IPS DF 6.9 (cell line): ENCODE data around the gene RNF2.

Source experiments
- DNase-seq: peaks from one replicate; pipeline ENCODE4 v3.0.0-alpha.2; 2013; ENCODE audit warnings: low read depth, low spot score
- H3K27ac ChIP-seq: one replicate; pipeline ENCODE4 v1.5.1; 2013; ENCODE audit warnings: low read length, control low read depth
- H3K27me3 ChIP-seq: 2 replicates; pipeline ENCODE4 v1.6.1; 2013; ENCODE audit warnings: mild to moderate bottlenecking, low read length; ENCODE audit not compliant: control insufficient read depth, insufficient read depth
- H3K36me3 ChIP-seq: 2 replicates; pipeline ENCODE4 v1.6.1; 2013; ENCODE audit warnings: low read length; ENCODE audit not compliant: control insufficient read depth, insufficient read depth
- H3K4me1 ChIP-seq: 2 replicates; pipeline ENCODE4 v1.6.1; 2013; ENCODE audit warnings: low read length; ENCODE audit not compliant: control insufficient read depth, insufficient read depth
- H3K4me3 ChIP-seq: 2 replicates; pipeline ENCODE4 v1.5.1; 2013; ENCODE audit warnings: mild to moderate bottlenecking, low read length
- H3K9me3 ChIP-seq: 2 replicates; pipeline ENCODE4 v1.6.1; 2013; ENCODE audit warnings: low read length, inconsistent platforms; ENCODE audit not compliant: control insufficient read depth, insufficient read depth
- WGBS: extraction: QIAGEN DNeasy Blood & Tissue Kit; methylation state at CpG from one replicate; pipeline ENCODE4 v1.1.7; 2013; ENCODE audit warnings: mixed read lengths, missing lambda C conversion rate; ENCODE audit not compliant: insufficient read length, insufficient coverage; 5-methylcytosine and 5-hydroxymethylcytosine counted together

The RNF2 gene

DNA sequence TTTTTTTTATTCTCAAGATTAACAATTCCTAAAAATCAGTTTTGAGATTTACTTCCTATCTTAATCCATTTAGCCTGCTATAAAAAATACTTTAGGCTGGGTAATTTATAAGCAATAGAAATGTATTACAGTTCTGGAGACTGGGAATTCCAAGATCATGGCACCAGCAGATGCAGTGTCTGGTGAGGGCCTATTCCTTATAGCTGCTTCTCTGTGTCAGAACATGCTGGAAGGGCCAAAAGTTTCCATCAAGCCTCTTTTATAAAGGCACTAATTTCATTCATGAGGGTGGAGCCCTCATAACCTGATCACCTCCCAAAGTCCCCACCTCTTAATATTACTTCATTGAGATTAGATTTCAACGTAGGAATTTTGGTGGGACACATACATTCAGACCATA lies 41.7 kb downstream of the RNF2 start:
- no peaks in the 10 kb centered on the region; the same call in 1 of the 2 replicates for H3K36me3 ChIP-seq
- WGBS: no CpG with 5 or more reads among the region's 1 CpG

DNA sequence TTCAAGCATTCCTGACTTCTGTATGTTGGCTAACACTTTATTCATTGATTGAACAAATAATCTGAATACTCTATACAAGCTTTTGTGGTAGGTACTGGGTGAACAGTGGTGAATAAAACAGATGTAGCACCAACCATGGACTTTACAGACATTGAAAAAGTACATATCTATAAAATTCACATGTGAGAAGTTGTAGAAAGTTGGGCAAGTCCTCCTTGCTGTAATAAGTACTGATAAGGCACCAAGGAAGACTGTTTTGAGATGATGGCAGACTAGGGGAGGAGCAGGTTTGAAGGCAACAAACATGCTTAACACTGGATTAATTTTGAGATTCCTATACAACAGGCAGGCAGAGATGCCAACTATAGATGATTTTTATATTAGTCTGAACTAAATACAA lies 42.4 kb downstream of the RNF2 start:
- Histone ChIP-seq H3K4me3 (no peak overlapping the region), H3K4me1 (peaks cover 2% of the 10 kb centered on the region; the same call in 1 of the 2 replicates), H3K36me3 (no peaks in the 10 kb centered on the region; the same call in 1 of the 2 replicates), H3K9me3 (no peaks in the 10 kb centered on the region), H3K27ac (no peak overlapping the region), H3K27me3 (no peaks in the 10 kb centered on the region)
- DNase-seq: no peak

More for the DNA sequence above, 41.7 kb downstream of the RNF2 start:
- no peak for DNase-seq
- Histone ChIP-seq H3K27ac (no peak overlapping the region), H3K4me3 (no peak overlapping the region), H3K27me3 (no peaks in the 10 kb centered on the region), H3K9me3 (no peaks in the 10 kb centered on the region), H3K4me1 (peaks cover 2% of the 10 kb centered on the region; the same call in 1 of the 2 replicates)

DNA sequence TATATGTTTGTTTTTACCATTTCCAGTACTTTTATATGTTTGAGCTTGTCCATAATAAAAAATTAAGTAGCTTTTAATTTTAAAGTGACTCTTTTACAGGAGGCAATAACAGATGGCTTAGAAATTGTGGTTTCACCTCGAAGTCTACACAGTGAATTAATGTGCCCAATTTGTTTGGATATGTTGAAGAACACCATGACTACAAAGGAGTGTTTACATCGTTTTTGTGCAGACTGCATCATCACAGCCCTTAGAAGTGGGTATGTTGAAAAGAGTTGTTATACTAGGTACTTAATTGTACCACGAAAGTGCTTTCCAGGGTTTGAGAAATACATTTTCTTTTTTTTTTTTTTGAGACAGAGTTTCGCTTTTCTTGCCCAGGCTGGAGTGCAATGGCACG lies 46.1 kb downstream of the RNF2 start:
- H3K4me1 ChIP-seq: no peaks in the 10 kb centered on the region
- no peaks in the 10 kb centered on the region for H3K27me3 ChIP-seq
- no CpG with 5 or more reads among the region's 5 CpGs for WGBS
- no peaks in the 10 kb centered on the region for H3K9me3 ChIP-seq
- H3K27ac ChIP-seq: no peak overlapping the region
- DNase-seq: no peak
- no peaks in the 10 kb centered on the region; the same call in 1 of the 2 replicates for H3K36me3 ChIP-seq
- H3K4me3 ChIP-seq: no peak overlapping the region

GRCh38 chr1:185094761-185095160 lies 49.4 kb downstream of the RNF2 start:
- Histone ChIP-seq H3K27me3 (no peaks in the 10 kb centered on the region), H3K4me1 (no peaks in the 10 kb centered on the region), H3K36me3 (peaks cover 2% of the 10 kb centered on the region; the same call in 1 of the 2 replicates), H3K4me3 (no peak overlapping the region), H3K27ac (no peak overlapping the region), H3K9me3 (no peaks in the 10 kb centered on the region)
- no CpG with 5 or more reads among the region's 2 CpGs for WGBS
- no peak for DNase-seq

GRCh38 chr1:185096531-185096930 lies 51.2 kb downstream of the RNF2 start:
- Histone ChIP-seq H3K36me3 (peaks cover 2% of the 10 kb centered on the region; the same call in 1 of the 2 replicates), H3K4me3 (no peak overlapping the region), H3K4me1 (no peaks in the 10 kb centered on the region), H3K9me3 (no peaks in the 10 kb centered on the region), H3K27me3 (no peaks in the 10 kb centered on the region), H3K27ac (no peak overlapping the region)
- no peak for DNase-seq
- no CpG with 5 or more reads among the region's 2 CpGs for WGBS

DNA sequence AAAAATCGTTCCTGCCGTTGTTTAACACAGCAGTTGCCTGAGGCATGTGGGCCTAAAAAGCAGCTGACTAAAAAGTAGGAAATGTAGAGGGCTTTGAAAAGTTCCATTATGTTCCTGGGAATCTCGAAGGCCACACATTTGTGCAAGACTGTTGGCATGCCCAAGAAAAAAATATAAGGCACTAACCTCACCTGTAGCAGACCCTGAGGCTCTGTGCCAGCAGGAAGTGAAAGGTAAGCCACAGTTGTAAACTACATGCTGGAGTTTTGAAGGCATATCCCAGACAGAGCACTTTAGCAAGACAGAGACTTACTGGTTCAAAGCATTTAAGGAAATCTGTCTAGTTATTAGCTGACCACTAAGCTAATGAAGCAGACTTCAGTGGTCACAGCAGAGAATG lies 58.7 kb downstream of the RNF2 start:
- no peaks in the 10 kb centered on the region; the same call in 1 of the 2 replicates for H3K36me3 ChIP-seq
- H3K27ac ChIP-seq: no peak overlapping the region
- H3K9me3 ChIP-seq: no peaks in the 10 kb centered on the region
- WGBS: no CpG with 5 or more reads among the region's 3 CpGs
- DNase-seq: no peak
- no peaks in the 10 kb centered on the region for H3K27me3 ChIP-seq
- H3K4me3 ChIP-seq: no peak overlapping the region
- H3K4me1 ChIP-seq: no peaks in the 10 kb centered on the region

GRCh38 chr1:185105121-185105520 lies 59.8 kb downstream of the RNF2 start:
- Histone ChIP-seq H3K9me3 (no peaks in the 10 kb centered on the region), H3K36me3 (no peaks in the 10 kb centered on the region; the same call in 1 of the 2 replicates), H3K27me3 (no peaks in the 10 kb centered on the region), H3K27ac (no peak overlapping the region), H3K4me3 (no peak overlapping the region), H3K4me1 (no peaks in the 10 kb centered on the region)
- no CpG with 5 or more reads among the region's 3 CpGs for WGBS
- no peak for DNase-seq

DNA sequence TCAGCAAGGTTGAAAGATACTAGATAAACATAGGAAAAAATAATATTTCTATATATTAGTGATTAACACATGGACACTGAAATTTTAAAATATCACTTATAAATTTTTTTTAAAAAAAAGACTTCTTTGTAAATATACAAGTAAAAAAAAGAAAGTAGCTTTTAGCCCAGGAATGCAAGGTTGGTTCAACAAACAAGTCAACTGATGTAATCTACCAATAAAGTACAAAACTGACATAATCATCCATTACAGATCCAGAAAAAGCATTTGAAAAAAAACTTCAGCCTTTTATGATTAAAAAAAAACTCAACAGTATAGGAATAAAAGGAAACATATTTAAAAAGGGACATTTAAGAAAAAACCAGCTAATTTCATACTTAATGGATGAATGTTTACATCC lies 63.0 kb downstream of the RNF2 start:
- H3K4me1 ChIP-seq: no peaks in the 10 kb centered on the region
- H3K27me3 ChIP-seq: no peaks in the 10 kb centered on the region
- DNase-seq: no peak
- no peak overlapping the region for H3K4me3 ChIP-seq
- H3K27ac ChIP-seq: no peak overlapping the region
- H3K36me3 ChIP-seq: no peaks in the 10 kb centered on the region; the same call in 1 of the 2 replicates
- H3K9me3 ChIP-seq: no peaks in the 10 kb centered on the region

DNA sequence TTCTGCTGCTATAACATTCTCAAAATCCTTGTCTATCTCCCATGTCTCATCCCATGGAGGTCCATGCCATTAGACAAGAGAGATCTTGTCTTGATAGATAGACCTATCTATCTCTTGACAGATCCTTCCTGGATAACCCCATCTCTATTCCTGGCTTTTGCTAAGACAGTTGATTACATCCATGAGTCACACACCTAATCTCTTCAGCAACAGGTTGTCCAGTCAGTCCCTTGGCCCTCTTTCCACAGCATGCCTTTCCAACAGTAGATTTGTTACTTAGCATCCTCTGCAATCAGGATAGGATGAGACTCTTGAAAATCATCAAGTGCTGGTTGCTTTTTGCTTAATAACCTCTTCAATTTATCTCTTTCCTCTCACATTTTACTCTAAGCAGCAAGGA lies 64.8 kb downstream of the RNF2 start:
- Histone ChIP-seq H3K9me3 (no peaks in the 10 kb centered on the region), H3K27ac (no peak overlapping the region), H3K36me3 (no peaks in the 10 kb centered on the region), H3K27me3 (no peaks in the 10 kb centered on the region), H3K4me1 (no peaks in the 10 kb centered on the region), H3K4me3 (no peak overlapping the region)
- no peak for DNase-seq

DNA sequence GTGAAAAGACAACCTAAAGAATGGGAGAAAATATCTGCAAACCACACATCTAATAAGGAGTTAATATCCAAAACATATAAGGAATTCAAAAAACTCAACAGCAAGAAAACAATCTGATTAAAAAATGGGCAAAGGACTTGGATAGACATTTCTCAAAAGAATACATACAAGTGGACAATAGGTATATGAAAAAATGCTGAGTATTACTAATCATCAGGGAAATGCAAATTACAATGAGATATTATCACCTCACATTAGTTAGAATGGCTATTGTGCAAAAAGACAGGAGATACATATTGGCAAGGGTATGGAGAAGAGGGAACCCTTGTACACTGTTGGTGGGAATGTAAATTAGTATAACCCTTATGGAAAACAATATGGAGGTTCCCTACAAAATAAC lies 66.5 kb downstream of the RNF2 start:
- H3K27me3 ChIP-seq: no peaks in the 10 kb centered on the region
- H3K36me3 ChIP-seq: no peaks in the 10 kb centered on the region
- no peak overlapping the region for H3K4me3 ChIP-seq
- H3K27ac ChIP-seq: no peak overlapping the region
- H3K9me3 ChIP-seq: no peaks in the 10 kb centered on the region
- no peak for DNase-seq
- H3K4me1 ChIP-seq: no peaks in the 10 kb centered on the region

DNA sequence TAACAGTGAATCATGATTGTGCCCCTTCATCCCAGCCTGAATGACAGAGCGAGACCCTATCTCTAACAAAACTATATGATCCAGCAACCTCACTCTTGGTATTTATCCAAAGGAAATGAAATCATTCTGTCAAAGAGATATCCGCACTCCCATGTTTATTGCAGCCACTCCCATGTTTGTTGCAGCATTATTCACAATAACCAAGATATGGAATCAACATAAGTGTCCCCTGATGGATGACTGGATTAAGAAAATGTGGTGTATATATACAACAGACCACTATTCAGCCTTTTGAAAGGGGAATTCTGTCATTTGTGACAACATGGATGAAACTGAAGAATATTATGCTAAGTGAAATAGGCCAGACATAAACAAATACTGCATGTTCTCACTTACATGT lies 67.0 kb downstream of the RNF2 start:
- no peaks in the 10 kb centered on the region for H3K4me1 ChIP-seq
- no peaks in the 10 kb centered on the region for H3K9me3 ChIP-seq
- no peaks in the 10 kb centered on the region for H3K36me3 ChIP-seq
- H3K4me3 ChIP-seq: no peak overlapping the region
- H3K27me3 ChIP-seq: no peaks in the 10 kb centered on the region
- no peak for DNase-seq
- no CpG with 5 or more reads among the region's 2 CpGs for WGBS
- no peak overlapping the region for H3K27ac ChIP-seq
